SK-N-SH (cell line): Measurements from ENCODE around the gene PPP2R3A.
"Not testable (repeated sequence)": the region's sequence is repeated elsewhere in the genome, so short reads cannot be mapped to it uniquely, and the experiment has no call there.

Experiments
- CTCF ChIP-seq: fragments of 200-600 bp; sonication (generic); IDR thresholded peaks from 2 replicates; pipeline ENCODE4 v1.6.1; 2017; ENCODE audit warnings: antibody characterized with exemption, mild to moderate bottlenecking, moderate library complexity
- POLR2AphosphoS5 ChIP-seq: IDR thresholded peaks from 2 replicates; pipeline ENCODE4 v1.6.1; 2012; ENCODE audit warnings: low read depth, low read length
- TEAD4 ChIP-seq: IDR thresholded peaks from 2 replicates; pipeline ENCODE4 v1.4.0; 2012; ENCODE audit warnings: mild to moderate bottlenecking, borderline replicate concordance; ENCODE audit not compliant: insufficient read depth
- USF2 ChIP-seq: fragments of 150-350 bp; IDR thresholded peaks from 2 replicates; pipeline ENCODE4 v1.6.1; 2017; ENCODE audit warnings: antibody characterized with exemption, low read length, low read depth, borderline replicate concordance

GRCh38 chr3:136119332-136119731 is 153.8 kb downstream of the PPP2R3A start:
- not testable (repeated sequence) for TF ChIP-seq POLR2AphosphoS5, CTCF, TEAD4, USF2
